HL-60 (cell line): Measurements from ENCODE around the gene NUDCD3.

Experiments used
- DNase-seq, 2 experiments: peaks; one replicate each; pipeline ENCODE4 v3.0.0-alpha.2; 2010 to 2020; ENCODE audit warnings: low read depth in 1 of 2, low spot score in 1 of 2
- H3K27ac ChIP-seq: fragments of 250-450 bp; sonication (Bioruptor Pico); replicated peaks from 2 replicates; pipeline ENCODE4 v1.5.1; 2020; ENCODE audit warnings: mild to moderate bottlenecking, moderate library complexity
- H3K27me3 ChIP-seq: fragments of 250-450 bp; sonication (Bioruptor Pico); 2 replicates; pipeline ENCODE4 v1.5.1; 2021; ENCODE audit warnings: mild to moderate bottlenecking, moderate library complexity; ENCODE audit not compliant: insufficient read depth, poor library complexity, severe bottlenecking
- H3K4me3 ChIP-seq: replicated peaks from 2 replicates; pipeline ENCODE4 v1.5.1; 2011; ENCODE audit warnings: mild to moderate bottlenecking, control low read depth, low read length; ENCODE audit not compliant: insufficient read depth
- CTCF ChIP-seq: IDR thresholded peaks from one replicate; pipeline ENCODE4 v1.5.1; 2011; ENCODE audit warnings: low read length, control low read depth, inconsistent platforms; ENCODE audit not compliant: insufficient read depth
- GABPA ChIP-seq: IDR thresholded peaks from 2 replicates; pipeline ENCODE4 v1.6.1; 2012; ENCODE audit warnings: low read depth
- POLR2AphosphoS5 ChIP-seq: IDR thresholded peaks from 2 replicates; pipeline ENCODE4 v1.6.1; 2012; ENCODE audit warnings: low read depth
- REST ChIP-seq: IDR thresholded peaks from 2 replicates; pipeline ENCODE4 v1.6.1; 2012; ENCODE audit warnings: low read depth; ENCODE audit not compliant: insufficient replicate concordance
- SPI1 ChIP-seq: IDR thresholded peaks from 2 replicates; pipeline ENCODE4 v1.6.1; 2012; ENCODE audit warnings: low read depth, mild to moderate bottlenecking, borderline replicate concordance

NUDCD3 gene

GRCh38 chr7:44497155-44498027 lies 6.9 kb upstream of the NUDCD3 start:
- no peak for DNase-seq

GRCh38 chr7:44496385-44496784 lies 5.9 kb upstream of the NUDCD3 start:
- TF ChIP-seq CTCF (no peak), REST (no peak), POLR2AphosphoS5 (no peak), SPI1 (no peak), GABPA (no peak)
- Histone ChIP-seq H3K27me3 (no peaks in the 10 kb centered on the region), H3K27ac (no peak overlapping the region), H3K4me3 (no peak overlapping the region)
- DNase-seq = no peak

More at GRCh38 chr7:44497155-44498027, 6.9 kb upstream of the NUDCD3 start:
- H3K4me3 ChIP-seq = no peak overlapping the region
- TF ChIP-seq SPI1 = no peak
- no peak for TF ChIP-seq REST
- H3K27ac ChIP-seq = no peak overlapping the region
- no peaks in the 10 kb centered on the region for H3K27me3 ChIP-seq

GRCh38 chr7:44494960-44495359 lies 4.5 kb upstream of the NUDCD3 start:
- no peak for DNase-seq
- Histone ChIP-seq H3K27ac (no peak overlapping the region), H3K27me3 (no peaks in the 10 kb centered on the region), H3K4me3 (no peak overlapping the region)
- TF ChIP-seq CTCF = no peak

GRCh38 chr7:44491229-44491628 lies 771 bp upstream of the NUDCD3 start:
- Histone ChIP-seq H3K27me3 (no peaks in the 10 kb centered on the region), H3K27ac (peak overlapping the region; percentile 99), H3K4me3 (peak overlapping the region; percentile 69)
- TF ChIP-seq POLR2AphosphoS5 = no peak
- TF ChIP-seq REST = no peak
- no peak for TF ChIP-seq GABPA
- peak; percentile 81 for TF ChIP-seq SPI1
- no peak for DNase-seq
